Erythroblast (primary cell): Measurements from ENCODE around the gene TAF13.

Source experiments
- GATA1 ChIP-seq: IDR thresholded peaks from 2 replicates; pipeline ENCODE4 v1.6.1; 2011; ENCODE audit warnings: low read depth, mild to moderate bottlenecking, control low read depth, low read length, moderate library complexity
- POLR2A ChIP-seq: IDR thresholded peaks from 2 replicates; pipeline ENCODE4 v1.6.1; 2011; ENCODE audit warnings: mild to moderate bottlenecking, low read length

DNA sequence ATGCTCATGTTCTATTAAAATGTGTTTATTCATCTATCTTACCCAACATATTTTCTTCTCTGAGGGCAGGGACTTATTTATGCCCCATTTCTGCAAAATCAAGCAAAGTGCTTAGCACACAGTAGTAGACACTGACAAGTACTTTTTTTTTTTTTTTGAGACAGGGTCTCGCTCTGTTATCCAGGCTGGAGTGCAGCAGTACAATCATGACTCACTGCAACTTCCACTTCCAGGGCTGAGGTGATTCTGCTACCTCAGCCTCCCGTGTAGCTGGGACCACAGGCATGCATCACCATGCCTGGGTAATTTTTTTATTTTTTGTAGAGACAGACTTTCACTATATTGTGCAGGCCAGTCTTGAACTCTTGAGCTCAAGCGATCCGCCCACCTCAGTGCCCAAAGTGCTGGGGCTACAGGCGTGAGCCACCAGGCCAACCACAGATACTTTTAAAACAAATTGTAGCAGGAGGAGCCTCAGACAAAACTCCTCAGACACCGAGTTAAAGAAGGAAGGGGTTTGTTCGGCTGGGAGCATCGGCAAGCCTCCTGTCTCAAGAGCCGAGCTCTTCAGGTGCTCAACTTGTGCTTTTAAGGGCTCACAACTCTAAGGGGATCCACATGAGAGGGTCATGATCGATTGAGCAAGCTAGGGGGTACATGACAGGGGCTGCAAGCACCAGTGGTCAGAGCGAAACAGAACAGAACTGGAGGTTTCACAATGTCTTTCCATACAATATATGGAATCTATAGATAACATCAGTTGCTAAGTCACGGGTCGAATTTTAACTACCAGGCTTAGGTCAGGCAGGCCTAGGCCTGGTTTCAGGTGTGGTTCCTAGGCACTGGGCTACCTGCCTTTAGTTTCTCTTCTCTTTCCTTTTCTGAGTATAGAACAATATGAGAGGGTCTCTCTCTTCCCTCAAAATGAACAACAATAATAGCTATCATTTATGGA, 9.0 kb upstream of the TAF13 start:
- TF ChIP-seq POLR2A (no peak), GATA1 (no peak)
